CD14-positive monocyte (primary cell): ENCODE data around the gene GRN. TPM values are rescaled to one million over a fixed set of nuclear protein-coding genes. Genes with fewer than 3 reads are reported as not detected.

Experiments used
- DNase-seq, 3 donors: peaks; one replicate each; pipeline ENCODE4 v3.0.0-alpha.2; 2011 to 2022
- H2AFZ ChIP-seq: 2 replicates; pipeline ENCODE4 v1.6.0; 2012; ENCODE audit warnings: mild to moderate bottlenecking, low read depth, low read length, inconsistent platforms; ENCODE audit not compliant: insufficient read depth, poor library complexity, severe bottlenecking
- H3K27ac ChIP-seq, 2 donors: 1 replicate in 1 of 2; 2 replicates in 1 of 2; pipeline ENCODE4 v1.5.1; 2012 to 2013; ENCODE audit warnings: low read length in 2 of 2, control low read depth in 1 of 2, inconsistent platforms in 1 of 2, low read depth in 1 of 2, mild to moderate bottlenecking in 1 of 2
- H3K27me3 ChIP-seq, 2 donors: one replicate each; pipeline versions ENCODE4 v1.6.0 to v1.6.1; 2011 to 2013; ENCODE audit warnings: low read length in 2 of 2; ENCODE audit not compliant: control insufficient read depth in 2 of 2, insufficient read depth in 2 of 2
- H3K36me3 ChIP-seq, 2 donors: replicated peaks in 1 of 2; 1 replicate in 1 of 2; 2 replicates in 1 of 2; pipeline versions ENCODE4 v1.5.1 to v1.6.1; 2012 to 2013; ENCODE audit warnings: low read length in 2 of 2, control low read depth in 1 of 2, inconsistent platforms in 1 of 2, mild to moderate bottlenecking in 1 of 2; ENCODE audit not compliant: insufficient read depth in 2 of 2, control insufficient read depth in 1 of 2
- H3K4me1 ChIP-seq, 2 donors: 1 replicate in 1 of 2; 2 replicates in 1 of 2; pipeline versions ENCODE4 v1.5.1 to v1.6.1; 2012 to 2013; ENCODE audit warnings: low read length in 2 of 2, control low read depth in 1 of 2, inconsistent platforms in 1 of 2, mild to moderate bottlenecking in 1 of 2, moderate library complexity in 1 of 2; ENCODE audit not compliant: insufficient read depth in 2 of 2, control insufficient read depth in 1 of 2
- H3K4me2 ChIP-seq: replicated peaks from 2 replicates; pipeline ENCODE3; 2012; ENCODE audit warnings: low read length, moderate library complexity, mild to moderate bottlenecking; ENCODE audit not compliant: poor library complexity, severe bottlenecking; ENCODE audit errors: extremely low read depth
- H3K4me3 ChIP-seq, 3 experiments: fragments of 200-600 bp in 1 of 3; sonication (generic) in 1 of 3; replicated peaks in 1 of 3; 1 replicate in 2 of 3; 2 replicates in 1 of 3; pipeline ENCODE4 v1.5.1; 2011 to 2013; ENCODE audit warnings: low read length in 3 of 3, mild to moderate bottlenecking in 3 of 3, control low read depth in 2 of 3, low read depth in 2 of 3, inconsistent platforms in 1 of 3, moderate library complexity in 1 of 3
- H3K79me2 ChIP-seq: 2 replicates; pipeline ENCODE4 v1.6.0; 2012; ENCODE audit warnings: mild to moderate bottlenecking, control low read depth, inconsistent platforms, low read length, moderate library complexity; ENCODE audit not compliant: insufficient read depth
- H3K9ac ChIP-seq: 2 replicates; pipeline ENCODE4 v1.6.0; 2017; ENCODE audit warnings: low read length, mild to moderate bottlenecking; ENCODE audit not compliant: insufficient read depth, poor library complexity, severe bottlenecking
- H3K9me3 ChIP-seq, 2 donors: replicated peaks in 1 of 2; 1 replicate in 1 of 2; 2 replicates in 1 of 2; pipeline versions ENCODE4 v1.5.1 to v1.6.1; 2012 to 2013; ENCODE audit warnings: low read length in 2 of 2, control low read depth in 1 of 2; ENCODE audit not compliant: control insufficient read depth in 1 of 2, insufficient read depth in 1 of 2
- H4K20me1 ChIP-seq: 2 replicates; pipeline ENCODE4 v1.6.0; 2012; ENCODE audit warnings: mild to moderate bottlenecking, low read length, control low read depth, moderate library complexity; ENCODE audit not compliant: insufficient read depth
- H3K27ac Mint-ChIP-seq, 7 donors: one replicate each; pipeline ENCODE4 v1.8.0; 2020; ENCODE audit warnings: mild to moderate bottlenecking in 7 of 7, mixed read lengths in 7 of 7, moderate library complexity in 6 of 7, inconsistent platforms in 2 of 7
- H3K27me3 Mint-ChIP-seq, 3 donors: one replicate each; pipeline ENCODE4 v1.8.0; 2021 to 2022; ENCODE audit warnings: low read depth in 3 of 3, mild to moderate bottlenecking in 3 of 3, mixed read lengths in 3 of 3, moderate library complexity in 3 of 3, inconsistent platforms in 1 of 3
- H3K36me3 Mint-ChIP-seq, 2 donors: one replicate each; pipeline ENCODE4 v1.8.0; 2020; ENCODE audit warnings: mixed read lengths in 2 of 2, inconsistent platforms in 1 of 2, mild to moderate bottlenecking in 1 of 2
- H3K4me1 Mint-ChIP-seq: one replicate; pipeline ENCODE4 v1.8.0; 2020; ENCODE audit warnings: mild to moderate bottlenecking, mixed read lengths
- H3K4me3 Mint-ChIP-seq, 2 donors: one replicate each; pipeline ENCODE4 v1.8.0; 2020; ENCODE audit warnings: mild to moderate bottlenecking in 2 of 2, mixed read lengths in 2 of 2, moderate library complexity in 1 of 2
- H3K9me3 Mint-ChIP-seq, 7 donors: one replicate each; pipeline ENCODE4 v1.8.0; 2020 to 2022; ENCODE audit warnings: mixed read lengths in 7 of 7, mild to moderate bottlenecking in 6 of 7, moderate library complexity in 6 of 7, inconsistent platforms in 2 of 7
- CTCF ChIP-seq: fragments of 200-600 bp; IDR thresholded peaks from one replicate; pipeline ENCODE4 v1.8.0; 2022; ENCODE audit warnings: antibody characterized with exemption, mild to moderate bottlenecking
- WGBS: methylation state at CpG from one replicate; pipeline ENCODE4 v1.1.5; 2013; ENCODE audit warnings: missing lambda C conversion rate; ENCODE audit not compliant: insufficient coverage; 5-methylcytosine and 5-hydroxymethylcytosine counted together
- intact Hi-C, 2 donors: fragments of 100-400 bp; cut with micrococcal nuclease; formaldehyde crosslinking; loops; one replicate each; pipeline versions ENCODE4 v1.15.0 to v1.15.1; 2023
- polyA plus RNA-seq, 3 donors: library from polyadenylated mRNA; depleted of rRNA in 1 of 3; unstranded in 2 of 3; stranded (reverse) in 1 of 3; fragments of 300-500 nt in 2 of 3; fragments of >200 nt in 1 of 3; fragmentation: Illumina TruSeq in 2 of 3; gene quantifications; 1 replicate in 2 of 3; 2 replicates in 1 of 3; pipeline ENCODE4 v1.2.3, GENCODE V29; 2012 to 2021

The GRN gene
- polyA plus RNA-seq, 3 donors, result 1,303 to 1,960 (median 1,361) TPM

GRCh38 chr17:44360144-44360533 is 15.0 kb downstream of the GRN start:
- H2AFZ ChIP-seq, result no peak overlapping the region
- no peaks in the 10 kb centered on the region for H4K20me1 ChIP-seq
- H3K27ac Mint-ChIP-seq, result peak overlapping the region in 1 of 7 donors; percentile 59
- peaks cover 0 to 2% (median 1%) of the 10 kb centered on the region in 7 donors for H3K9me3 Mint-ChIP-seq
- H3K36me3 ChIP-seq, result no peaks in the 10 kb centered on the region
- H3K79me2 ChIP-seq, result no peaks in the 10 kb centered on the region
- H3K27ac ChIP-seq, result no peak overlapping the region
- no peak for TF ChIP-seq CTCF
- intact Hi-C loops, result loop anchor here in 1 of 2 donors (5.0 kb wide), 1 partner anchor 38 kb away; the partner anchor contains the start of gene SLC25A39
- H3K4me1 Mint-ChIP-seq, result peaks cover 6% of the 10 kb centered on the region
- no peak overlapping the region for H3K4me2 ChIP-seq
- H3K4me1 ChIP-seq, result peaks cover 9 to 19% of the 10 kb centered on the region in 2 donors
- 70% methylated on average over 3 of the region's 6 CpGs for WGBS
- no peaks in the 10 kb centered on the region for H3K9me3 ChIP-seq
- H3K9ac ChIP-seq, result no peak overlapping the region
- no peaks in the 10 kb centered on the region for H3K36me3 Mint-ChIP-seq
- H3K4me3 Mint-ChIP-seq, result peak overlapping the region in 1 of 2 donors; percentile 19
- H3K4me3 ChIP-seq, result no peak overlapping the region
- H3K27me3 Mint-ChIP-seq, result peaks cover 37 to 70% (median 44%) of the 10 kb centered on the region in 3 donors
- H3K27me3 ChIP-seq, result peaks cover 12 to 43% of the 10 kb centered on the region in 2 donors
- no peak for DNase-seq

DNA sequence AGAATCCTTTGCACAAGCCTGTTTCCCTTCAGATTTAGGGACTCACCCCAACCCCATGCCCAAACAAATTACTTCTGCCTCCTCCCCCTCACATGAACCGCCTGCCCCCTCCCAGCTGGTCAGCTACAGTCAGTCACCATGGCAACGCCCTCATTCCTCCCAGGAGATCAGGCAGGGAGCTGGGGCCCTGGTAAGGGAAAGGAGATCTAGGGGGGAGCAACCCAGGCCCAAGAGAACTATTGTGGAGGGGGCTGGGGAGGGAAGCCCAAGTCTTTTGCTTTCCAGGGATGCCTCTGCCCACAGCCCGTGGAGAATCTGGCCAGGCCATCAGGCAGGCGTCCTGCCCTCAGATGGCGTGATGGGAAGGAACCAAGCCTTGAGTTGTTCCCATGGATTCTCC is 15.7 kb downstream of the GRN start:
- H3K9ac ChIP-seq, result no peak overlapping the region
- Mint-ChIP-seq H3K9me3 (peaks cover 0 to 3% (median 2%) of the 10 kb centered on the region in 7 donors), H3K36me3 (no peaks in the 10 kb centered on the region), H3K4me1 (peaks cover 6% of the 10 kb centered on the region), H3K27ac (no peak overlapping the region), H3K4me3 (peak overlapping the region in 1 of 2 donors; percentile 43), H3K27me3 (peaks cover 39 to 68% (median 47%) of the 10 kb centered on the region in 3 donors)
- no peak overlapping the region for H3K4me3 ChIP-seq
- H3K27ac ChIP-seq, result no peak overlapping the region
- intact Hi-C loops, result loop anchor here in 1 of 2 donors (5.0 kb wide), 1 partner anchor 39 kb away; the partner anchor contains the start of gene SLC25A39
- no peaks in the 10 kb centered on the region for H3K36me3 ChIP-seq
- peaks cover 12 to 41% of the 10 kb centered on the region in 2 donors for H3K27me3 ChIP-seq
- H3K79me2 ChIP-seq, result no peaks in the 10 kb centered on the region
- 89% methylated on average over 3 of the region's 5 CpGs for WGBS
- no peaks in the 10 kb centered on the region for H3K9me3 ChIP-seq
- H4K20me1 ChIP-seq, result no peaks in the 10 kb centered on the region
- no peak overlapping the region for H3K4me2 ChIP-seq
- no peak for TF ChIP-seq CTCF
- peaks cover 9 to 19% of the 10 kb centered on the region in 2 donors for H3K4me1 ChIP-seq
- DNase-seq, result no peak
- no peak overlapping the region for H2AFZ ChIP-seq
